MV-4-11 (cell line): ENCODE measurements around the gene EPAS1.

ENCODE experiments used
- DNase-seq: peaks from one replicate; lab custom pipeline; 2025; lab: John Stamatoyannopoulos, UW

The EPAS1 gene

GRCh38 chr2:46410273-46411244 is 113.4 kb downstream of the EPAS1 start:
- no peak for DNase-seq

GRCh38 chr2:46411245-46411641 is 114.0 kb downstream of the EPAS1 start:
- DNase-seq: no peak

GRCh38 chr2:46411985-46412384 is 114.8 kb downstream of the EPAS1 start:
- no peak for DNase-seq

DNA sequence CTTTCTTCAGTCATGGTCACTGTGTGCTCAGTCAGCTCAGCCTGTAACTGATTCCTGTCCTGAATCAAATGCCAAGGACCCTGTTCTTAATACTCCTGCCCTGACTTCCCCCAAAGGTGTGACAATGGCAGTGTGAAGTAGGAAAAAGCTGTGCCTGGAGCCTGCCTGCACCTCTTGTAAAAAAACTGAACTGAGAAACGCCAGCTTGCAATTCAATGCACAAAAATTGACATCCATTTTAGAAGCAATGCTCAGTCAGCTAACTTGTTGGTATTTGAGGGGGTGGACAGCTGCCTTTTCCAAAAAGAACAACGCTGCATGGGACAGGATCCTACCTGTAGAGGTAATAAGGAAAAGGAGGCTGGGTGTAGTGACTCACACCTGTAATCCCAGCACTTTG is 115.9 kb downstream of the EPAS1 start:
- DNase-seq: no peak

- DNase-seq: no peak
Measured at GRCh38 chr2:46413631-46414030, 116.4 kb downstream of the EPAS1 start.

DNA sequence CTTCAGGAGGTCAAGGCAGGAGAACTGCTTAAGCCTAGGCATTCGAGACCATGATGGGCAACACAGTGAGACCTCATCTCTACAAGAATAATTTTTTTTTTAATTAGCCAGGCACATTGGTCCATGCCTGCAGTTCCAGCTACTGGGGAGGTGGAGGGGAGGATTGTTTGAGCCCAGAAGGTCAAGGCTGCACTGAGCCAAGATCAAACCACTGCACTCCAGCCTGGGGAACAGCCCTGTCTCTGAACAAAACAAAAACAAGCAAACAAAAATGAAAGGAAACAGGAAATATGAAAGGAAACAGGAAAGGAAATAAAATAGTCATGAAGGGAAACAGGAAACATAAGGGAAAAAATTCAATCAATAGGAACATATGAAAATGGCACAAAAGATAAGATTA is 117.5 kb downstream of the EPAS1 start:
- no peak for DNase-seq

- no peak for DNase-seq
Measured at GRCh38 chr2:46416280-46416679, 119.1 kb downstream of the EPAS1 start.

- no peak for DNase-seq
Measured at GRCh38 chr2:46416739-46417403, 119.7 kb downstream of the EPAS1 start.

DNA sequence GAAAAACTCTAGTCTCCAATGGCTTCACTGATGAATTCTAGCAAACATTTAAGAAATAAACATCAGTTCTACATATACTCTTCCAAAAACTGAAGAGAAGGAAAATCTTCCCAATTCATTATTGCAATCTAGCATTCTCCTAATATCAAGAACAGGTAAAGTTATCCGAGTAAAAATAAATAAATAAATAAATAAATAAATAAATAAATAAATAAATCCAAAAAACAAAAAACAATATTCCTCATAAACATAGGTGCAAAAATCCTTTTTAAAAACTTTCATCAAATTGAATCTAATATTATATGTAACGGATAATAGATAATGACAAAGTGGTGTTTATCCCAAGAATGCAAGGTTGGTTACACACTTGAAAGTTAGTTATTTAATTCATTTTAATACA is 123.7 kb downstream of the EPAS1 start:
- DNase-seq: no peak

- no peak for DNase-seq
Measured at GRCh38 chr2:46421361-46421760, 124.2 kb downstream of the EPAS1 start.

GRCh38 chr2:46422717-46423394 is 125.6 kb downstream of the EPAS1 start:
- no peak for DNase-seq

DNA sequence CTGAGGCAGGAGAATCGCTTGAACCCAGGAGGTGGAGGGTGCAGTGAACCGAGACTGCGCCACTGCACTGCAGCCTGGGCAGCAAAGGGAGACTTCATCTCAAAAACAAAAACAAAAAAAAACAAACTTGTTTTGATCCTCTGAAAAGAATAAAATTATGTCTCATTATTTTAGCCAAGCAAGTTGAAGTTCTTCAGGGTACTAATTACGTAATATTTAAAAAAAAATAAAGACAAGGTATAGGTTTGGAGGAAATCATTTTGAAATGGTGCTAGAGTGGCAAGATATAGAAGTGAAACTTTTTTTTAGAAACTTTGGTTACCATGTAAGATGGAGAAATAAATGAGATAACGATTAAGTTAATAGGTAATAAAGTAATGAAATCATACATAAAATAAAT is 127.7 kb downstream of the EPAS1 start:
- DNase-seq: peak; percentile 24

DNA sequence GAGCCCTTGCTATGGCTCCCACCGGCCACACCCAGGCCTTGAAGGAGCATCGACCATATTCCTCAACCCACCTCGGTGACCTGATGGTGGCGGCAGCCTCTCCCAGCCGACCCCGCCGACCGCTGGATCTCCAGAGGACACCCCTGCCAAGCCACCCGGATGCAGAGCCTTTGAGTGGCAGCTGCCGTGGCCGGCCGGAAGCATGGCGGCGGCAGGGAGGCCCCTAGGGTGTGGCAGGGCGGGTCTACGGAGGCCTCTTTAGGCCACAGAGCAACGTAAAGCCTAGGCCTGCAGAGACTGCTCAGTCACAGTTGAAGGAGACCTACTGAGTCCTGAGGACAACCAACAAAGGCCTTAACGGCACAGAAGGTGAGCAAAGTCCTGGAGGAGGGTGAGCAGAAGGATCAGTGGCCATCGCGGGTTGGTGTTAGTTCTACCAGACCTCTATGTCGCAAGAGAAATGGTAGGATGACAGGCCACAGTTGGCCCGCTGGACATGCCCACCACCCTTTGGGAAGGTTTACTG is 131.8 kb downstream of the EPAS1 start:
- no peak for DNase-seq

- DNase-seq: no peak
Measured at GRCh38 chr2:46430413-46430812, 133.2 kb downstream of the EPAS1 start.

DNA sequence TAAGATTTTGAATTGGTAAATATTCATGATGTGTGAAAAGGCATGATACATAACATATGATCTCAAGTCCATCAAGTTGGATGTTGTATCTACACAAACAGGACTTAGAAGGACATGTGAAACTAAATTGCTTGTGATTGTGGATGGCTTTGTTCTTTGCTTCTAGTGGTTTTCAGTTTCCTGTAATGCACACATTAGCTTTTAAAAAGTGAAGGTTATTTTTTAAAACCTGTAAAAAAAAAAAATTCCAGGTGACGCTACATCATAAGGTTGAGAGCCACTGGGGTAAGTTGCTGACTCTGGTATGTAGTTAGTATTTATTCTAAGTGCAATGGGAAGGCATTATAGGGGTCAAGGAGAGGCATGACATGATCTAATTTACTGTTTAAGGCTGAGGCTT is 133.8 kb downstream of the EPAS1 start:
- DNase-seq: no peak

GRCh38 chr2:46431481-46432235 is 134.5 kb downstream of the EPAS1 start:
- no peak for DNase-seq

DNA sequence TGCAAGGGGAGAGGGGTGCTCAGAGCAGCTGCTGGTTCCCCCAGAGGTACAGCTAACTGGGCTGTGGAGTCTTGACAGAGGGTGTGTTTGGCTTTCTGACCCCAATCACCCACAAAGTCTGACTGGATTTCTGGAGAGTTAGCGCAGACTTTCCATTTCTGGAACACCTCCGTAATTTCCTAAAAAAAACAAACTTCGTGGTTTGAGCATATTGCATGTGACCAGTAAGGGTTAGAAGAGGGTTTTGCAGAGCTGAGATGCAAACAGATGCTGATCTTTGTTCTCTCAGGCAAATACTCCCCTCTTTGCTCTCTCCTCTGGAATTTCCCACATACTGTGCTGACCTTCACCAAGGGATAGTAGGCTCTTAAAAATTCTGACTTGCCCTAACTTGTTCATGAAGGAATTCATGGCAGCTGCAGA is 137.7 kb downstream of the EPAS1 start:
- no peak for DNase-seq

GRCh38 chr2:46435353-46435752 is 138.1 kb downstream of the EPAS1 start:
- DNase-seq: peak; percentile 34

GRCh38 chr2:46435796-46436360 is 138.7 kb downstream of the EPAS1 start:
- no peak for DNase-seq
